GM18517 (cell line): Measurements from ENCODE around the gene HOXA4.

Experiments used
- ATAC-seq: cut with Tn5 transposase; IDR thresholded peaks from one replicate; pipeline ENCODE4 v1.9.1; 2021; ENCODE audit warnings: mild to moderate bottlenecking, moderate library complexity; ENCODE audit not compliant: unreplicated experiment

Gene HOXA4

DNA sequence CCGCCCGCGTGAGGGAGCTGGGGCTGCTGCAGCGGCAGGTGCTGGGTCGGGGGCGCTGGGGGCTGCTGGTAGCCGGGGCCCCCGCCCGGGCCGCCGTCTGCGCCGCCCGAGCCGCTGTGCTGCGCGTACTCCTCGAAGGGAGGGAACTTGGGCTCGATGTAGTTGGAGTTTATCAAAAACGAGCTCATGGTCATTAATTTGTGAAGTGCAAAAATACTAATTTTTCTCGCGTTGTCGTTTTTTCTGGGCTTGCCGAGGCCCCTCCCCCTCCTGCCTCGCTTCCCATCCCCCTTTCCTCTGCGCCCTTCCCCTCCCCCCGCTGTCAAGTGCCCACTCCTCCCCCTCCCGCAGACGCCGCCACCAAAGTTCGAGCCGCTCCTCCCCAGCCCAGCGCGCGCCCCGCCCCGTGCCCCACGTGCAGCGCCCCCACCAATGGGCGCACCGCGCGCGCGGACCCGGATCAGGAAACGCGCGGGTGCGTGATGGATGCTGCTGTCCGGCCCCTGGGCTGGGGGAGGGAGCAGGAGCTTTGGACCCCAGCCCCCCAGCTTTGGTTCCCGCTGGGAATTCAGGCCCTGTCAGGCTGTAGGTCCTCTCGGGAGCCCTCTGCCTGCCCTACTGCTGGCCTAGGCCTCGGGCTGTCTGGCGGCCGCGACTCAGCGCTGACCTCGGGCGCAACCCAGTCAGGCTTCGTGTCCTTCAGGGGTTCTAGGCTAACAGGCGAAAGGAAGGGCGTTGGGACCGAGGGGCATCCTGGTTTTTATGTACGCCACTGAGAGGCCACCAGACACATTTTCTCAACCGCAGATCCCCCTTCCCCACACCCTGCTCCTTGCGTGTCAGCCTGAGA lies at the start of gene HOXA4:
TSS of gene HOXA4 (minus strand) at position 218 of the 850 bp plus-strand sequence. CDS start at position 194, 24 bp downstream.
- ATAC-seq = no peak

DNA sequence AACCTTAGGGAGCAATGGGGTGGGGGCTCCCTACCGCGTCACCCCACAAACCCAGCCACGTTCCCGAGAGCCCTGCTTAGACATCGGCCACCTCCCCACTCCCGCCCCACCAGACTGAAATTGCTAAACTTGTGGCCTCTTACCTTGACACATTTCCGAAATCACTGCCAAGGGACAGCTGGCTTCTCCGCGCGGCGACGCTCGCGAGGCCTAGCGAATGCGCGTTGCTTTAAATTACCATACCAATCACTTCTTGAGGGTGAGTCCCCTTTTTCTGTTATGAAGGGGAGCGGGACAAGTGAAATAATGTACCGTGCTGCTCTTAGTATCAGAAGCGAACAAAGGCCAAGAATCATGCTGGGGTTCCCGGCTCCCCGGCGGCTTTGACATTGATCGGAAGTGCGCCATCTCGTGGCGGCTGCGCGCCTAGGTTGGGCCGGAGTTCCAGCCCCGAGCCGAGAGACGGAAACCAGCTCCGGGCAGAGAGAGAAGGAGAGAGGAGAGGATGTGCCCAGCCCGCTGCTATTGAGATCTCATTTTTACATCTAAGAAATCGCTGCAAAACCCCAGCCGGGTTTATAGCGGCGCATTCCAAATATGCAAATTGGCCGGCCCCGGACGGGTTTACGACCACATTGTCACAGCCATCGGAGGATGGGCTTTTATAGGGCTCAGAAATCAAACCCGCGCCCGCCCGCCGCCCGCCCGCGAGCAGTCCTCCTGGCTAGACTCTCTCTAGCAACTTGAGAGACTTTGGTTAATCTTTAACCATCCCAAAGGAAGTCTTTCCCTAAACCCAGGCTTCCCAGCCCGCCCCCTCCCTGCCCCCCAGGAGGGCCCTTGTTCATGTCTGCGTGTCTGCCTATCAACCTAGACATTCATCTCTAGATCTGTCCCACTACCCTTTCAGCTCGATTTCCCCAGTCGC lies 49.2 kb upstream of the HOXA4 start:
- no peak for ATAC-seq

GRCh38 chr7:27179030-27179429 lies 48.5 kb upstream of the HOXA4 start:
- no peak for ATAC-seq

DNA sequence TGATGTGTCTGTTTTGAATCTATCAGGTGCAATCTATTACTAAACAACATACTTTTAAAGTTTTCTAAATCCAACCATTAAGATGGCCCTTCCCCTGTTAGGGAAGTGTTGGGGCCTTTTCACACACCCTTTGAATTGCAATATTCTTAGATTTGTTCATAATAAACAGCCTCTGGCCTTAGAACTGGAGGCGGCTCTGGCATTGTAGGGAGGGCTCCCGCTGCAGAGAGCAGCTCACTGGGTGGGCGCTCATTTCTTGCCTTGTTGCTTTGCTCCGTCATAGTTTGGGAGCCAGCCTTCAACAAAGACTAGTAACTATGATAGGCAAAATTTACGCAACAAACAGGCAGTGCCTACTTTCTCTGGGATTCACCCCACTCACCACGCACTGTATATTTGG lies 47.8 kb upstream of the HOXA4 start:
- no peak for ATAC-seq

DNA sequence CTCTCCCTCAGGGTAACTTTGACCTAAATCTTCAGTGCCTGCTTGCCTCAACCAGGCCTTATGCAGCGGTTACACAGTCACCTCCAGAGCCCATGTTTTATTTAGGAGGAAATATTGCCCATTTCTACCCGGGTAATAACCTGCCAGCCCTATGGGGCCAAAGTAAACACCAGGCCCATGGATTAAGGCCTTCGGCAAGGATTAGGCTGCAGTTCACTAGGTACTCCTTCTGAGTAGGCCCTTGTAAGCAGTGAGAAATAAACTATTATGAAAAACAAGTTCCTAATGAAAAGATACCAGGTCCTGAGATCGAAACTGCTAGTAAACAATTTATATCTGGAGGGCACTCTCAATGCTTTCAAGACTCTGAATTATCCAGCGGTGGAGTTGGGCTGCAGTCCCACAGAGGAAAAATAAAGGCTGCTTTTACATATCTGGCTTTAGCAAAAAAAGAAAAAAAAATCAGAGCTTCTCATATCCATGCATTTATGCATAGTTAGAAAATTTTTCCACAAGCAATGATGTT lies 47.3 kb upstream of the HOXA4 start:
- ATAC-seq = no peak

DNA sequence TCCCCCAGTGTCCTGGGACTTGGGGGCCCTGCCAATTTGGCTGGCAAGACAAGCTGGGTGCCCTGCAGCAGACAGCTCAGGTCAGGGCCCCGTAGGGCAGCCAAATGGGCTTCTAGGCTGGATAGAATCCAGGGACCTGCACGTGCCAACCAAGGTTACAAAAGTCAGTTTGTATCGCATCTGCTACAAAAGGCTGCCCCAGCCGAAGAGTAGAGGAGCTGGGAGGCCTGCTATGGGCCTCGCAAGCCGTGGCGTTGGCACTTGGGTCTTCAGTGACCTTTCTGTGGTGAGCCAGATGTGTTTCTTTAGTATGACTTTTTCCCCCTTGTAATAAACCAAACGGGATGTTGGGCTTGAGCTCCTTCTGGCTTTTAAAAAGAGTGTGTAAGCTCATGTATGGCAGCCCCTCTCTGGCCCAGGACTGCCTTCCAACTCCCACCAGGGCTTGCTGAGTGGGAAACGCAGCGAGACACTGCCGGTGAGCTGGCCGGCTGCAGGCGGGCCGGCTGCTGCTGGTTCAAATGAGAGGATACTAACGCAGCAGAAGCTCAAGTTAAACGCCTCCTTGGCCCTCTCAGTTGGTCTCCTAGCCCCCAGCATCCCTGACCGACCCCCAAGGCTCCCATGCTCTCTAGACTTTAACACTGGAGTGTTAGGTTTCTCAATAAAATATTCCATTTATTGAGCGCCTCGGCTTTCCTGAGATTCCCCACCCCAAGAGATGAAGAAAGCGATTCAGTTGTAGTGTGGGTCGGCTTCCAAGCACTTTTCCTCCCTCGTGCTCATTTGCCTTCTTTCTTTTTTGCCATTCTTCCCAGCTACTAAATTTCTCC lies 46.6 kb upstream of the HOXA4 start:
- no peak for ATAC-seq

DNA sequence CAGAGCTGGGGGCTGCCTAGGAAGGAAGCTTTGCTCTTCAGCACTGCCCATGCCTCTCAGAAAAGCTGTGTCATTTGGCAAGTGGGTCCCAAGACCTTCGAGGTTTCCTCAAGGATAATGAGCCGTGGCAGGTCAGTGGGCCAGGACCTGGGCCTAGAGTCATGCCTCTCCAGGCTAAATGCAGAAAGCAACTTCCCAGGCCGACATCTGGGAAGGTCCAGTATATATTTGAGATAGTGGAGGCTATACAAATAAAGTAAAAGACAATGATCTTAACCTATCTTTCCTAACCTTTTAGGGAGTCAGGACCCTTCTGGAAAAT lies 45.9 kb upstream of the HOXA4 start:
- ATAC-seq = no peak

DNA sequence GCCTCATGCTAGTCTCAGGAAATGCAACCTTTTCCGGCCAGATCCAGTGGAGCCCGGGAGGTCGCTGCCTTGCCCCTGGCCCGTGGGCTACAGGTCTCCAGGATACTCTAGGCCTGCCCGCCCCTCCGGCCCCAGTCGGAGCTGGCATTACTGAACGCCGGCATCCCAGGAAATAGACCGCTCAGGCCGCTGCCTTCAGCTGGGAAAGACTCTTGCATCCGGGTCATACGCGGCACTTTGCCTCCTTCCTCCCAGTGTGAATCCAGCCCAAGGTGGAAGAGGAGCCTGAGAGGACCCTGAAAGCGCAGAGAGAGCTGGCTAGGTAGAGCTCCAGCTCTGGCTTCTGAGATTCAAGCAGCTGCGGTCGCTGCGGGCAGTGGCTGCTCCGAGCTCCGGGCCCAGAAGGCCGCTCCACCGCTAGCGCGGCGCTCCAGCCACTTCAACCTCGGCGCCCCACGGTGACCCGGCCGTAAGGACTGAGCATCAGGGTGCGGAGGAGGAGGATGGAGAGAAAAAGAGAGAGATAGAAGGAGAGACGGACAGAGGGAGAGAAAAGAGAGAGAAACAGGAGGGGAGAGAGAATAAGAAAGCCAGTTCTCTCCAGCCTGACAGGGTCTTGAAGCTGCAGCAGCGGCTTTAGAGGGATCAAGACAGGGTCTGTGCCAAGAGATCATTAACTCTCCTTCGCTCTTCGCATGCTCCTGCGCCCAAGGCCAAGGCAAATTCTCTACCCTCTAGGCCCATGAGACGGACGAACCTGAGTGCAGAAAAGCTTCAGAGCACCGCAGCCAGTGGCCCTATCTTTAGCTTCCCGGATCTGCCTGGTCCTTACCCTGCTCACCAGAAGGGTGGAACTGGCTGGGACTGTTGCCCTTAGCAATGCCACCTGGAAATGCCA lies 45.3 kb upstream of the HOXA4 start:
- no peak for ATAC-seq

- ATAC-seq = no peak
These were observed 44.5 kb upstream of the HOXA4 start for GRCh38 chr7:27174874-27175625.

GRCh38 chr7:27173956-27174873 lies 43.7 kb upstream of the HOXA4 start, which contains the start of gene HOXA10:
Gene HOXA10 (minus strand): TSS chr7:27174320. CDS start chr7:27174306, 14 bp downstream.
- ATAC-seq = no peak

- no peak for ATAC-seq
These were observed 43.0 kb upstream of the HOXA4 start for GRCh38 chr7:27173511-27173955.

DNA sequence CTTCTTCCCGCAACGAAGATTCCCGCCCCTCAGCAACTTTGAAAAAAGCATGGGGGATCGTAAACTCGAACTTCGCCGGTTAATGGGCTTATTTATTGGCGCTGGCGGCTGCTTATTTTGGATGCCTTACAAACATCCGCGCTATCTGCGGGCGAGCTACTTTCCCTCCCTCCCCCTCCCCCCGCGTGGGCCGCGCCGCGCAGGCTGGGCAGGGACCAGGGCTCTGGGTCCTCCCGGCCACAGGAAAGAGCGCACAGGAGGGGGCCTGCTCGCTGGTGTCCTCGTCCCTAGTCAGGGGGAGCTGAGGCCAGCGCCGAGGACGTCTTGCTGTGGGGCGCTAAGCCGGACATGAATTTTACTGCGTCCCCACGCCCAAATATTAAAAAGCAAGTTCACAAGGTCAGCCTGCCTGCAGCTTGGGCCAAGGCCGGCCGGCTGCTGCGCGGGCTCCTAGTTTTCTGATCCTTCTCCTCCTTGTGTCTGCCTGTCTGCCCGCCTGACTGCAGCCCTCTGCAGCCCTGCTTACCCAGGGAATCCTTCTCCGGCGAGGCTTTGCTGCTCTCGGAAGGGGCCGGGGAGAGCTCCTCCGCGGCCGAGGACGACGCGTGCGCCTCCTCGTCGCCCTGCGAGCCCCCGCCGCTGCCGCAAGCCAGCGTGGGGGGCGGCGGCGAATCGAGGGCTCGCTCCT lies 42.4 kb upstream of the HOXA4 start:
- no peak for ATAC-seq

DNA sequence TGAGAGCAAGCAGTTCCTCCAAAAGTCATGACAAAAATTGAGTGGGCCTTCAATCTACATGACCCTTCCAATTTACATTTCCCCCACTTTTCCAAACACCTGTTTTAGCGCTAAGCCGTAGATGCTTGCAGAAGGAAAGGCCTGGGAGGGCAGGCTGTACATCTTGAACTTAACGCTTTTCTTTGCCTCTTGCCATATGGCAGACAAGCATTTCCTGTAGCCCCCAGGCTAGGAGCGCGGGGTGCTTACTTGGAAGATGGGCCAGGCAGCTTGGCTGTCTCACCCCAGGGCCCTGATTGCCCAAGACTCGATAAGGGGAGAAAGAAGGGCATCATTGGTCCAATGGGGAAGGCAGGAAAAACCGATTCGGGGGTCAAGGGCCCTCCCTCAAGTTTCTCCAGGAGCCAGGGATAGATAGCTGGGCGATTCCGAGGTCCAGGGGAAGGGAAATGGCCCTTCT lies 41.8 kb upstream of the HOXA4 start:
- ATAC-seq = no peak

DNA sequence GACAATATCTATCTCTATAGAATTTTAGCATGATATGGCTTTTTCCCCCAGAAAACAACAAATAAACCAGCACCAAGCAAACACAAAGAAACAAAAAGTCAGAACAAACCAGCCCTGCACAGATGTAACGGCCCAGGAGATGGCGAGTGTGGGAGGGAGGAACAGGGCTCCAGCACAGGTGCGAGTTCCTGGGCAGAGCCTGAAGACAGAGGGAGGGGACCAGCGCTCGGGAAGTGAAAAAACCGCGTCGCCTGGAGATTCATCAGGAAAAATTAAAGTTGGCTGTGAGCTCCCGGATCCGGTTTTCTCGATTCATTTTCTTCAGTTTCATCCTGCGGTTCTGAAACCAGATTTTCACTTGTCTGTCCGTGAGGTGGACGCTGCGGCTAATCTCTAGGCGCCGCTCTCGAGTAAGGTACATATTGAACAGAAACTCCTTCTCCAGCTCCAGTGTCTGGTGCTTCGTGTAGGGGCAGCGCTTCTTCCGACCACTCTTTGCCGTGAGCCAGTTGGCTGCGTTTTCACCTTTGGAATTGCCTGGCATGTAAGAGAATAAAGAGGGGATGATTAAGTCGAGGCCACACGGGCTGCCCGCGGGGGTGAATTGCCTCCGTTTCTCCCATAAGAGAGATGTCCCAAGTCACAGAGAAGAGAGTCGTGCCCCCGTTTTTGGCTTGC lies 41.2 kb upstream of the HOXA4 start:
- ATAC-seq = no peak

GRCh38 chr7:27171325-27171636 lies 40.7 kb upstream of the HOXA4 start:
- ATAC-seq = no peak

GRCh38 chr7:27170426-27171324 lies 40.1 kb upstream of the HOXA4 start:
- ATAC-seq = no peak
